Measurements from ENCODE around the gene CYB561.

DNA sequence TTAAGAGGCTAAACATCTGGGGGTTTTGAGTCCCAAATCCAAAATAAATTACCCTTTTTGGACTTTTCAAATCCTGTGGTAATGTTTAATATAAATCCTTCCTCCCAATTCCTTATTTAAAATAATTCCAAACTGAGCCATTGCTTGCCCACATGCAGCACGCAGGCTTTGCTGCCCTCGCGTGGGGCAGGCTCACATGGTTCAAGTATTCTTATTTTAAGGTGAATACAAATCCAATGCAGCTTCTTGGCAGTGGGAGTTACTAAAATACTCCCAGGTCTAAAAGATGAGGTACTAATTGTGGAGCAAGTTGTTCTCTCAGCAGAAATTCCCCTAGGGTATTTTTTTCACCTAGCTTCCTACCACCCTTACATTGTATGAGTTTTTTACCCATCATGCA is 33.0 kb downstream of the CYB561 start:
- TF ChIP-seq, protein P1, sequence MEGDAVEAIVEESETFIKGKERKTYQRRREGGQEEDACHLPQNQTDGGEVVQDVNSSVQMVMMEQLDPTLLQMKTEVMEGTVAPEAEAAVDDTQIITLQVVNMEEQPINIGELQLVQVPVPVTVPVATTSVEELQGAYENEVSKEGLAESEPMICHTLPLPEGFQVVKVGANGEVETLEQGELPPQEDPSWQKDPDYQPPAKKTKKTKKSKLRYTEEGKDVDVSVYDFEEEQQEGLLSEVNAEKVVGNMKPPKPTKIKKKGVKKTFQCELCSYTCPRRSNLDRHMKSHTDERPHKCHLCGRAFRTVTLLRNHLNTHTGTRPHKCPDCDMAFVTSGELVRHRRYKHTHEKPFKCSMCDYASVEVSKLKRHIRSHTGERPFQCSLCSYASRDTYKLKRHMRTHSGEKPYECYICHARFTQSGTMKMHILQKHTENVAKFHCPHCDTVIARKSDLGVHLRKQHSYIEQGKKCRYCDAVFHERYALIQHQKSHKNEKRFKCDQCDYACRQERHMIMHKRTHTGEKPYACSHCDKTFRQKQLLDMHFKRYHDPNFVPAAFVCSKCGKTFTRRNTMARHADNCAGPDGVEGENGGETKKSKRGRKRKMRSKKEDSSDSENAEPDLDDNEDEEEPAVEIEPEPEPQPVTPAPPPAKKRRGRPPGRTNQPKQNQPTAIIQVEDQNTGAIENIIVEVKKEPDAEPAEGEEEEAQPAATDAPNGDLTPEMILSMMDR (IDR thresholded peaks at IDR 0.05) = no peak
- TF ChIP-seq POLR2A (IDR thresholded peaks at IDR 0.05) = no peak

Measured in right lobe of liver (tissue), 4 donors.